Stimulated activated CD4-positive, alpha-beta T cell treated with anti-CD3 and anti-CD28 coated beads, Interleukin-4, amount 100 ng/mL, for 24 hours (primary cell): ENCODE measurements around the gene SNTB2.
"Not testable (repeated sequence)": the region's sequence is repeated elsewhere in the genome, so short reads cannot be mapped to it uniquely, and the experiment has no call there.

Source experiments
- DNase-seq: peaks from one replicate; pipeline ENCODE4 v3.0.0-alpha.2; 2020

SNTB2 gene

DNA sequence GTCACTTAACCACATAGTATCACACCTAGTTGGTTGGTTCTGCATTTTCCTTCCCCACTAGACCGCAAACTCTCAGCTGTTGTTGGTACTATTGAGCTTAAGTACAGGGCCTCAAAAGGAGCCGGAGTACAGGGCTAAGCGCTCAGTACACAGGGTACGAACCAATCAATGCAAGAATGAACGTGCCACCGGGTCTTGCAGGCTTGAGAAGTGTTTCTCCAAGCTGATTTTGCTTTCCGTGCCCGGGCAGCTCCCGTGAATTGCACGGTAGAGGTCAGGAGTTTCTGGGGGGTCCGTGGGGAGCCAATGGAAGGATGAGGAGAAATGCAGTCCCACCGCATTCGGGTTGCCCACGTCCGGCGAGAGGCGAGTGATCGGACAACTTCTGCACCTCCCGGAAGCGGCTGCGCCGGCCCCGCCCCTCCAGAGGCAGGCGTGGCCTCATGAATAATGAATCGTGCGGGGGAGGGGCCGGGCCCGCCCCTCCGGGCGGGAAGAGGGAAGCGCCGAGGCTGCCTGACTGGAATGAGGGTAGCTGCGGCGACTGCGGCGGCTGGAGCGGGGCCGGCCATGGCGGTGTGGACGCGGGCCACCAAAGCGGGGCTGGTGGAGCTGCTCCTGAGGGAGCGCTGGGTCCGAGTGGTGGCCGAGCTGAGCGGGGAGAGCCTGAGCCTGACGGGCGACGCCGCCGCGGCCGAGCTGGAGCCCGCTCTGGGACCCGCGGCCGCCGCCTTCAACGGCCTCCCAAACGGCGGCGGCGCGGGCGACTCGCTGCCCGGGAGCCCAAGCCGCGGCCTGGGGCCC lies at the start of gene SNTB2:
Gene SNTB2 (plus strand): TSS at position 523 of the 804 bp plus-strand sequence. CDS start 3 bp downstream, at position 526.
- DNase-seq, result peak; percentile 82

GRCh38 chr16:69138608-69139007 lies 48.4 kb upstream of the SNTB2 start:
- no peak for DNase-seq

GRCh38 chr16:69139464-69139863 lies 47.5 kb upstream of the SNTB2 start:
- DNase-seq, result not testable (repeated sequence)

DNA sequence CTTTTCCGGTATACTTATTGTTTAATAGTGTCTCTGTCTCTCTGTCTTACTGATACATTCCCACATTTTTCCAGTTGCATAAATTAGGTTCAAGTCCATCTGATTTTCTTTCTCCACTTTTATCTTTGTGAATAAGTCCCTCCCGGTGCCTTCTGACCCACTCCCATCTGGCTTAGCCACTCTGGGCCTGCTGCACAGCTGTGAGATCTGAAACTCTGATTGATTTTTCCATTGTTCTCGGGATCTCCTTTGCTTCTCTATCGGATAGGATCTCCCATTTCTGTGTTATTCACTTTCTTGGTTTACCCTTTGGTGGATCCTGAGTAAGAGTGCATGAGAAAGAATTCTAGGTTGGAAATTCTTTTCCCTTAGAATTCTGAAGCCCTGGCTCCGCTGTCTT lies 46.0 kb upstream of the SNTB2 start:
- no peak for DNase-seq

DNA sequence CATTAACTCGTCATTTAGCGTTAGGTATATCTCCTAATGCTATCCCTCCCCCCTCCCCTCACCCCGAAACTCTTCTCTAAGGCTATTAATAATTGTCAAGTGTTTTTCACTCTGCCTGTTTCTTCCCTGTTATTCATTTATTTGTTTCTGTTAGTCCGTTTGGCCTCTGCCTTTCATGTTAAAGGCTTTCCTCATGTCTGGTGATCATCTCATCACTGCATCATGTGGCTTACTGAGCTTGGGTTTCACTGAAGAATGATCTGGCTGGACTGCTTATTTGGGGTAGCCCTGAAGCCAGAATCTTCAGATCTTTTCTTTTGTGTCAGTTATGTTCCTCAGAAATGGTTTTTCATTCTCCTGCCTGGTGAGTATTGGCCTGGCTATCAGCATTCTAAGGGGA lies 45.0 kb upstream of the SNTB2 start:
- no peak for DNase-seq

GRCh38 chr16:69143116-69143515 lies 43.8 kb upstream of the SNTB2 start:
- no peak for DNase-seq

DNA sequence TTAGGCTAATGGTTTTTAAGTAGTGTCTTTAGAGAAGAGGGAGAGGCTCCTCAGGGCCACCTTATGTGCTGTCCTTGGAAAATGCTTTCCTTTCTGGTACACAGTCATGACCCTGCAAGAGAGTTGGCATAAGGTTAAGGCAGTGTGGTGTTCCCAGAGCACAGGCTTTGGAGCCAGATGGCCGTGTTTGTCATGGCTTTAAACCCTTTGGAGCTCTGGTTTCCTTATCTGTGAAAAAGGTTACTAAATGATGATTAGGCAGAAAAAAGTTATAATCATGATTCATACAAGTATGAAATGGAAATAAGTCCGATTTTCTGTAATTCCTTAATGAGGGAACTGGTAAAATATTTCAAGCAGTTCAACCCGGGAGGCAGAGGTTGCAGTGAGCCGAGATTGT lies 41.3 kb upstream of the SNTB2 start:
- DNase-seq, result no peak

DNA sequence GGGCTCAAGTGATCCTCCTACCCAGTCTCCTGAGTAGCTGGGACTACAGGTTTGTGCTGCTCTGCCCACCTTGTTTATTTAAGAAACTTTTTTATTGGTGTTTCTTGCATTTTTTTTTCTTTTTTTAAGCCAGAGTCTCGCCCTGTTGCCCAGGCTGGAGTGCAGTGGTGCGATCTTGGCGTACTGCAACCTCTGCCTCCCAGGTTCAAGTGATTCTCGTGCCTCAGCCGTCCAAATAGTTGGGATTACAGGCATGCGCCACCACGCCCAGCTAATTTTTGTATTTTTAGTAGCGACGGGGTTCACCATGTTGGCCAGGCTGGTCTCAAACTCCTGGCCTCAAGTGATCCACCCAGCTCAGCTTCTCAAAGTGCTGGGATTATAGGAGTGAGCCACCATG lies 37.3 kb upstream of the SNTB2 start:
- DNase-seq, result not testable (repeated sequence)

DNA sequence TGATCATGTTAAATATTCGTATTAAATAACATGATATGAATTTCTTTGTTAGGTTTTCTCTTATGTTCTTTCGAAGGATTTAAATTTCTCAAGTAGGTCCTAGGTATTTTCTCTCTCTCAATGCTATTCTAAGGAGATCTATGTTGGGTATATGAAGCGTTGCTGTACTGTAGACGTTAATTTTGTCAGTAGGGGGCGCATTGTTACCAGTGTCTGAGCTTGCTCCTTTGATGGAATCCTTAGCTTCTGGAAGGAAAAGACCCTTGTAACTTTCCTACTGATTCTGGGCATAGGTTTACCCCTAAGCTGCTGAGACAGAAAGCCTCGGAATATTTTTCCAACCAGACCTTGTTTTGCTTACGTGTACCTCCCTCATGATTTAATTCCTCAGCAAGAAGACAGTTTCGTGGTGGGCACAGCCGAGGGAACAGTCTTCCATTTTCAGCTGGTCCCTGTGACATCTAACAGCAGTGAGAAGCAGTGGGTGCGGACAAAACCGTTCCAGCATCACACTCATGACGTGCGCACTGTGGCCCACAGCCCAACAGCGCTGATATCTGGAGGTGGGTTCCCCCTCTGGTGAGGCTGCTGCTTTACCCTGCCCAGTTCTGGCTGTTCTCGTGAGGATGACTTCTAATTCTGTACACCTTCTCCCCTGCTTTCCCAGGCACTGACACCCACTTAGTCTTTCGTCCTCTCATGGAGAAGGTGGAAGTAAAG lies 36.7 kb upstream of the SNTB2 start:
- peak; percentile 64 for DNase-seq

GRCh38 chr16:69157196-69157595 lies 29.8 kb upstream of the SNTB2 start:
- DNase-seq, result no peak

GRCh38 chr16:69160192-69160591 lies 26.8 kb upstream of the SNTB2 start:
- DNase-seq, result no peak

- DNase-seq, result no peak
These were observed 21.4 kb upstream of the SNTB2 start for GRCh38 chr16:69165584-69165983.

- peak; percentile 87 for DNase-seq
These were observed 20.6 kb upstream of the SNTB2 start for GRCh38 chr16:69166221-69166833.

DNA sequence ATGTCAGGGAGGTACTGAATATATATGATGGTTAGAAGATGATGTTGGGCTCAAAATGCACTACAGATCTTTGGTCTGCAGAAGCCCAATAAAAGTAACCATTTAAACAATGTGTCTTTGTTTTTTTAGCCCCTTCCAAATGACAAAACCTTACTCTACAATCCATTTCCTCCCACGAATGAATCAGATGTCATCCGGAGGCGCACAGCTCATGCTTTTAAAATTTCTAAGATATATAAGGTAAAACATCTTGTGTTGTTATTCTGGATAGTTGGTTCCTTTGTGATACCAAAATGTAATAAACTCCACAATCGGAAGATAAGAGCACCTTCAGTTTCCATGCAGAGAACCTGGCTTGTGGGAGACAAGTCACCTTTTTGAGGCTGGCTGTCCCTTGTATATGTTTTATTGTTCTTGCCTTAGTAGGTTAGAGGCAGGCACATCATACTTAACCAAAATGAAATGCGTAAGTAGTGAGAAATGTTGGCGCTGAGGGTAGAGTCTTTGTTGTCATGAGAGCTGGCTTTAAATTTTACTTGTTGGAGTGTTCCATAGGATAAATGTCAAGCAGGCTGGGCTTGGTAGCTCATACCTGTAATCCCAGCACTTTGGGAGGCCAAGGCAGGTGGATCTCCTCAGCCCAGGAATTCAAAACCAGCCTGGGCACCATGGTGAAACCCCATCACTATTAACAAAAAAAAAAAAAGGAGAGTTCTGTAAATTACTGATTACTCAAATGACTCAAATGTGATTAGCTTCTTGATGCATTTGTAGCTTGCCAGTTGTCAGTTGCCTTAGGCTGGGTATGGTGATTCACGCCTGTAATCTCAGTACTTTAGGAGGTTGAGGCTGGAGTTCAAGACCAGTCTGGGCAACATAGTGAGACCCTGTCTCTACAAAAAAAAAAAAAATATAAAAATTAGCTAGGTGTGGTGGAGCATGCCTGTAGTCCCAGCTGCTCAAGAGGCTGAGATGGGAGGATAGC lies 19.7 kb upstream of the SNTB2 start:
- no peak for DNase-seq

DNA sequence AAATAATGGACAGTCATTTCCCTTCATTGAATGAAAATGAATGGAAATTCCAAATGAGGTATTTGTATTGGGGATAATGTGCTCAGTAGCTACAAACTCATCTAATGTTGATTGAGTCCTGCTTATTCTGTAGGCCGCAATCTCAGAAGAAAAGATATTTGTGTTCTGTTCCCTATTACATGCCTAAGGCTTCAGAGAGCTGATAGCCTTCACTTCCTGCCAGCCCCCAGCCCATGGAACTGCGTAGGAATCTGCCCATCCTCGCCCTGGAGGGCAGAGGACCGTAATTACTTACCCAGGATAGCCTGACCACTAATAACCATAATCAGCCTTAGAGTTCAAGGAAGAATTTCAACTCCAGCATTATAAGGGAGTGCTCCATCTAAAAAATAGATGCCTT lies 17.9 kb upstream of the SNTB2 start:
- DNase-seq, result no peak

DNA sequence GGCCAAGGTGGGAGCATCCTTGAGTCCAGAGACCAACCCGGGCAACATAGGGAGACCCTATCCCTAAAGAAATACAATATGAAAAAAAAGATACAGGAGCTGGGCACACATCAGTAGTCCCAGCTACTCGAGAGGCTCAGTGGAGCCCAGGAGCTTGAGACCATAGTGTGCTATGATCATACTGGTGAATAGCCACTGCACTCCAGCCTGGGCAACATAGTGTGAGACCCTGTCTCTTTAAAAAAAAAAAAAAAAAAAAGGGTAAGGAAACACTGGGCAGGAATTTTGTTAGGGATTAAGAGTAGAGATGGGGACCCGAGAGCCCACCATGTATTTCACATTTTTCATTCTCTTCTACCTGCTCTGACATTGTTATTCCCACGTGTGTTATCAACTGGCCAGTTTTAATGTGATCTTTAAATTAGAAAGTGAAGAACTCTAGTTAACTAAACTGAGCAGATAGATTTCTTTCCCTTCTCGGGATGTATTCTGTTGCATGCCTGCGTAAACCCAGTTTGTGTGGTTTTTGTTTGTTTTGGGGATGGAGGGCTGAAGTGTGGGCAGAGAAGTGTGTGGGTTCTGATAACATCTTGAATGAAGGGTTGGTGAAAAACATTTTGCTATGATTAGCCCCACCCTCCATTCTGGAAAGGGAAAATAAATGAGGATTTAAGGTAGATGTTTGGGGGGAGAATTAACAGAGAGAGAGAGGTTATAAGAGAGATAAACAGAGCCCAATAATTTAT lies 17.2 kb upstream of the SNTB2 start:
- DNase-seq, result no peak

DNA sequence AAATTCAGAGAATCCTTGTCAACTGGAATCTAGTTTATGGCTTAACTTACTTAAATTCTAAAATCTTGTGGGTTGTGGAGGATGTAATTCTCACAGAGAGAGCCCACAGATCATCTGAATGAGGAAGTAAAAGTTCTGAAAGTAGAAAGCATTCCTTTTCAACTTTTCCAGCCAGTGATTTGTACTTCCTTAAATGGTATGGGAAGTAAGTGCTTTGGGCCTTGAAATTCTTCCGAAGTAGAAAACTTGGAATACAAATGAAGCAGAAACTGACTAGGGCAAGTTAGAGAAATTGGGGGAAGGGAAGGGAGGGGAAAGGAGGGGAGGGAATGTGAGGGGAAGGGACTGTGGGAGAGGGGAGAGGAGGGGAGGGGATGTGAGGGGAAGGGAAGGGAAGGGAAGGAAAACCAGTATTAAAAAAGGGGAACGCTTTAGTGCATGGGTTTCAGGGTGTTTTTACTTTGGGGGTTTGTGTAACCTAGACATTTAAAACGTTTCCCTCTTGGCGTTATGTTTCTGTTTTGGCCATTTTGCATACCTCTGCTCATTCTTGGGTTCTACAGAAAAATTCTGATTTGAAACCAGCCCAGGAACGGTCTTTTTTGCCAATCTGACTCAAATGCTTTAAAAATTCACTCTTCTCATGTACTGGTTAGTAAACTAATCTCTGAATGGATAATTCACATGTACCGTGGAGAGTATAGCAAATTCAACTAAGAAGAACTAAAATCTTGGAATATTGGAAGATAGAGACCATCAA lies 15.5 kb upstream of the SNTB2 start:
- no peak for DNase-seq

- DNase-seq, result no peak
These were observed 10.7 kb upstream of the SNTB2 start for GRCh38 chr16:69176033-69176800.

- DNase-seq, result no peak
These were observed 7.5 kb upstream of the SNTB2 start for GRCh38 chr16:69179328-69180010.

DNA sequence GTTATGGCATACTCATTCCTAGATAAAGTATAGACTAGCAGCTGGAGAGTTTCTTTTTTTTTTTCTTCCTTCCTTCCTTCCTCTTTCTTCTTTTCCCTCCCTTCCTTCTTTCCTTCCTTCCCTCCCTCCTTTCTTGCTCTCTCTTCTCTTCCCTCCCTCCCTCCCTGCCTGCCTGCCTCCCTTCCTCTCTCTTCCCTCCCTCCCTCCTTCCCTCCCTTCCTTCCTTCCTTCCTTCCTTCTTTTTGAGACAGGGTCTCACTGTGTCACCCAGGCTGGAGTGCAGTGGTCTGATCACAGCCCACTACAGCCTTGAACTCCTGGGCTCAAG lies 7.0 kb upstream of the SNTB2 start:
- DNase-seq, result no peak
